Stimulated activated CD8-positive, alpha-beta memory T cell treated with anti-CD3 and anti-CD28 coated beads, Interleukin-12 subunit alpha, Interleukin-12 subunit beta, amount 100 ng/mL, for 1 hour (primary cell): ENCODE measurements around the gene POLR3A.

Experiments used
- DNase-seq: peaks from one replicate; pipeline ENCODE4 v3.0.0-alpha.2; 2020; ENCODE audit warnings: low read depth

The POLR3A gene

DNA sequence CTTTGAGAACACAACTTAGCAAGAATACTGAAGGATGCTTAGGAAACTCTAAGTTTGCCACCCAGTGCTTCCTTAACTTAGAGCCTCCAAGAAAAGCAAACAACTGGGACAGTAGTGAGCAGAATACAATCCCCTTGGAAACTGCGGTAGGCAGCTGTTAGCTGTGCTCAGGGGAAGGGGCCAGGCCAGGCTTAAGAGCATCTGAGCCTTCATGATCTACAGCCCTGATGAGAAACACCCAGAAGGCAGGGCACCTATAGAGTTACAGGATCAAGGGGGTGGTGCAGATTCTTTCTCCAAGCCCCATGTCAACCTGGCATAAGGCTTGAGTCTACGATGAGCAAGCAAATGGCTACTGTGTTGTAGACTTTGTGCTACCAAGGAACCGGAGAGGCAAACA, 51.4 kb downstream of the POLR3A start:
- no peak for DNase-seq

DNA sequence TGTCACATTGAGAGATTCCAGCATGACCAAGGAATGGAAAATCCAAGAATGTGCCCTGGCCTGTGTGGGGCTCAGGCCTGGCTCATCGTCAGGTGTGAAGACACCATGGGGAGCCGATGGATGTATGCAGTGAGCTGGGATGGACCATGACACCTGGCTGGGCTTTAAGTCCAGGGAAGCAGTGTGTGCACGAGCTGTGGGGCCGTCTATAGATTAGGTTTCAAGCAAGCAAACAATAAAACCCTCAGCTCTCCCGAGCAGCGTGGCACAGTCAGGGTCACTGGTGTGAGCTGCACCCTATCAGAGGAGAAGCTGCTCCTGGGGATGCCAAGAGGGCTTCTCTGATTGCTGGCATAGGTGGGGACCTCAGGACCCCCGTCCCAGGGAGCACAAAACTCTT, 52.3 kb downstream of the POLR3A start:
- no peak for DNase-seq

DNA sequence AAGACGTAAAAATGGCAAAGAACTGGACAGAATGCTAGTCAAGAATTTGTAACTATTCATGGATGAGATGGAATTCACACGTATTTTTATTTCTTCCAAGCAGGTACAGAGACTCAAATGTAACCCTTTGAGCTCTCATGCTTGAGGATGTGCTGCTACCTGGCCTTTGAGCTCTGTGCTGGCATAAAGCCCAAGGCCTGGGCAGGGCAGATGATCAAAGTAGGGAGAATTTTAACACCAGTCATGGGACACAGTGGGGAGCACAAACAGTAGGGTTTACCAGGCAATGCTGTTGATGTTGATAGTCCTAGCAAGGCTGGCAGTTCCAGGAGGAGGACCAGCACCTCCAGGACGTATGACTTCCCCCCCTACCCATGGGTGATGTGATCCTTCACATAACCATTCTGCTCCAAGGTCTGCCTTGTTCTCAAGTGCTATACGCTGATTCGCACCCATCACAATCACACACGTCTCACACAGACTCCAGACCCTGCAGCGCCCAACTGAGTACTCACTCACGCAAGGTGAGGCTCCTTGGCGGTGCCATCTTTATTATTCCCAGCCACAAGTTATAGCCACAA, 54.1 kb downstream of the POLR3A start:
- no peak for DNase-seq

DNA sequence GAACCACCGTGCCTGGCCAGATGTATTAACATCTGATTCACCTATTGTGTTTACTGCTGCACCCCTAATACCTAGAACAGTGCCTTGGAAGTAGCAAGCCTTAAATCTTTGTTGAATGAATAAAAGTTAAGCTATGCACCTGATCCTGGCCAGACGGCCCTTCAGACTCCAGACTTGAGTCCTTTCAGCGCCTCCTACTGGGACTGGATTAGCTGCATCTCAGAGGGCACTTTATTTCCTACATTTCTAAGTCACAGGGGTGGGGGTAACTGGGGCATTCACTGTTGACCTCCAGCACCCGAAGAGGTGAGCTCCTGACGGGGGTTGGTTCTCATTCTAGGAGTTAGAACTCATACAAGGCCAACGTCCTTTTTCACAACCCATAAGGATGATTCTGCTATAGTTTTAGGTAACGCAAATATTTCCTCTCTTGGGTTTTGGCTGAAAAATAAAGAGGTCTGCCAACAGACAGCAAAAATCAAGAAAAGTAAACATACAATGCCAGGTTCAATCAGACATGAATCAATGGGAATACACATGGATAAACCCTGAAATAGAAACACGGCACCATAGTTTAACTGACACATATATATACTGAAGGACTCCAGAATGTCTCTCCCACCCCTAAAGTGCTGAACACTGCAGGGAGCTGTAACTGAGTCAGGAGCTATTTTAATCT, 54.8 kb downstream of the POLR3A start:
- DNase-seq: no peak

DNA sequence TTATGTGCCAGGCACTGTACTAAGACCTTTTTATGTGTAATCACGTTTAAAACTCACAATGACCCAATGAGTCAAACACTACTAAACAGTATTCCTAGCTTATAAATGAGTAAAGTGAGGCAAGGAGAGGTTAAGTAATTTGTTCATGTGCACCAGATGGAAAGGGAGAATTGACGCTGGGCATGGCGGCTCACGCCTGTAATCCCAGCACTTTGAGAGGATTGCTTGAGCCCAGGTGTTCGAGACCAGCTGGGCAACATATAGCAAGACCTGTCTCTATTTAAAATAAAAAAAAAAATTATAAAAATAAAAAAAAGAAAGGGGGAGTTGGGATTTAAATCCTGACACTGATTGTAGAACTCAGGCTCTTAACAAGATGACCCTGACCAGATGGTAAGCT, 56.0 kb downstream of the POLR3A start:
- no peak for DNase-seq

DNA sequence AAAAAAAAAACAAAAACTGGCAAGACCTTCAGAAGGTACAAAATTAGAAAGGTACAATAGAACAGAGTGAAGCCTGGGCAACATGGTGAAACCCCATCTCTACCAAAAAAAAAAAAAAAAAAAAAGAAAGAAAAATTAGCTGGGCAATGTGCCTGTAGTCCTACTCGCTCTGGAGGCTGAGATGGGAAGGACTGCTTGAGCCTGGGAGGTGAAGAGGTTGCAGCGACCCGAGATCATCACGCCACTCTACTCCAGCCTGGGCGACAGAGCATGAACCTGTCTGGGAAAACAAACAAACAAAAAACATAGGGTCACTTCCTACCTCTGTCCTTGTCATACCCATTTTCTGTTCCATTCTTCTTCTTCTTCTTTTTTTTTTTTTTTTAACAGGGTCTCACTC, 57.2 kb downstream of the POLR3A start:
- no peak for DNase-seq

DNA sequence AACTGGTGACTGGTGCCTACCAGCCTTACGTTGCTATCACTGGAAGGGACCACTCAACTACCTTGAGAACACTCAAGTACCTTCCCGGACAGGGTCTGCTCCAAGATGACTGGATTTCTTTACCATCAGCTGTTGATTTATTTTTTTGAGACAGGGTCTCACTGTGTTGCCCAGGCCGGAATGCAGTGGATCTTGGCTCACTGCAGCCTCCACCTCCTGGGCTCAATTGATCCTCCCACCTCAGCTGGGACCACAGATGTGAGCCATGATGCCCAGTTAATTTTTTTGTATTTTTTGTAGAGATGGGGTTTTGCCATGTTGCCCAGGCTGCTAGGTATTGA, 57.5 kb downstream of the POLR3A start:
- DNase-seq: no peak

DNA sequence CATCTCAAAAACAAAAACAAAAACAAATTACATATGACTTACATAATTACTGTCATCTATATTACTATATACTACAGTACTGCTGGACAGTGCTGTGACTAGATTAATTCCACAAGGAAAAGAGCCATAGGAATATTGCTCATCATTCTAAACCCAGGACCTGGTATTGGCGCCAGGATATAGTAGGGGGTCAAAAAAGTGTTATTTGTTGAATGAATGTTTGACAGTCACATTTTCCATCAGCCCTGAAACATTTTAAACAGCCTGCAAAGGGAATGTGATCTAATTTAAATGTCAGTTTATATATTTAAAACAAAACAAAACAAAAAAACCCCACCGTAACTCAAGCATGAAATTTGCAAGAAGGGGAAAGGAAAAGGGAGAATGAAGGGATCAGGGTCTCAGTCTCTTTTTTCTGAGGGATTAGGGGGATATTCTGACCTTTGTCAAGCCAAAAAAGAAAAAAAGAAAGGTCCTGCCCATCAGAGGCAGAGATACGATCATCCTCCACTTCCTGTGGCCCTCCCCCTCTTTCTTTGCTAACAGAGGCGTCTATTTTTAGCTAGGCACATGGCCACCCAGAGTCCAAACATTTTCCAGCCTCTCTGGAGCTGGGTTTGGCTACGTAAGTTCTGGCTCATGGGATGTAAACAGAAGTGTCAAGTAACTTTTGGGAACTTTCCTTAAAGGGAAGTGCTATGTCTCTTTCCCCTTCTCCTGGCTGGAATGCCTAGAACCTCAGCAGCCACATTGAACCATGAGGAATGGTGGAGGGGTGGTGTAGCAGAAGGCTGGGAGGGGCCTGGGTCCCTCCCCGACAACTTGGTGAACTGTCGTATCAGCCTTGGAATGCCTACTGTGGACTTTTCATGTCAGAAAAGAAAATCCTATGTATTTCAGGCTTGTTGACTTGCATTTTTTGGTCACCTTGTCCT, 58.2 kb downstream of the POLR3A start:
- DNase-seq: no peak

DNA sequence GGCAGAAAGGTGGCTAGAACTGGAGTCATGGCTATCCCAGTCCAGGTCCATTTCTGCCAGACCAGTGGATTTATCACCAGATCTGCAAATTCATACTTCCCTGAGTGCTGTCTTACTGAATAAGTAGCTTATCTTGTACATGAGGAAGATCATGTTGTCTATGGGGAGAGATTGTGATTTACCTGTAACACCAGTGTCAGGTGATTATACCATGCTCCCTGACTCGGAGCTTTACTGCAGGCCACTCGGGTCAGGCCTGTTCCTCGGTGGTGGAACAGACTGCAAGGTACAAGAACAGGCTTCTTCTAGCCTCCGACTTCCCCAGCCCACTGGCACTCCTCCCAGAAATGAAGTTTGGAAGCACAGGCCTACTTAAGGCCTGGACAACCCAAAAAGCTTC, 60.2 kb downstream of the POLR3A start:
- no peak for DNase-seq

DNA sequence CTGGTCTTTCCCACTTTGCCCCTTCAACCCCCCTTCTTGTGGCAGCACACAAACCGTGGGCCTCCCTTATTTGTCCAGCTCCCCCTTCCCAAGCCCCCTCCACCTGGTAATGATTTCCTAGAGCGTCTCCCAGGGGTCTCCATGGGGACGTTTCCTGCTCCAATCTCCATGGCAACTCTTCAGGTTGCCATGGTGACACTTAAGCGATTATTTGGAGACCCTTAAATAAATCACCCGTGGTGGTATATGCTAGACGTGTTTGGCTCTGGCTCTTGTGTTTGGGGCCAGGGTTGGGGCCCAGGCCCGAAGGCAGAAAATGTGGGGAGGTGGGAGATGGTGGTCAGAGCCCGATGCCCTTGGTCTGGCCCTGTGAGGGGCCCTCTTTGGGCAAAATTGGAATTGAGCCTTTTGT, 61.7 kb downstream of the POLR3A start:
- no peak for DNase-seq

DNA sequence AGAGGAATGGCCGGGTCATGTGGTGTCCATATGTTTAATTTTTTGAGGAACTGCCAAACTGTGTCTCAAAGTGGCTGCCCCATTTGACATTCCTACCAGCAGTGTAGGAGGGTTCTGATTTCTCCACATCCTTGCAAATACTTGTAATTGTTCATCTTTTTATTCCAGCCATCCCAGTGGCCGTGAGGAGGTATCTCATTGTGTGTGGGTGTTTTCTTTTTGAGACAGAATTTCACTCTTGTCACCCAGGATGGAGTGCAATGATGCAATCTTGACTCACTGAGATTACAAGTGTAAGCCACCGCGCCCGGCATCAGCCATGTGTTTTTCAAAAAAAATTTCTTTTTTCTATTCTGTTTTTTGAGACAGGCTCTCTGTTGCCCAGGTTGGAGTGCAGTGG, 64.0 kb downstream of the POLR3A start:
- DNase-seq: no peak

DNA sequence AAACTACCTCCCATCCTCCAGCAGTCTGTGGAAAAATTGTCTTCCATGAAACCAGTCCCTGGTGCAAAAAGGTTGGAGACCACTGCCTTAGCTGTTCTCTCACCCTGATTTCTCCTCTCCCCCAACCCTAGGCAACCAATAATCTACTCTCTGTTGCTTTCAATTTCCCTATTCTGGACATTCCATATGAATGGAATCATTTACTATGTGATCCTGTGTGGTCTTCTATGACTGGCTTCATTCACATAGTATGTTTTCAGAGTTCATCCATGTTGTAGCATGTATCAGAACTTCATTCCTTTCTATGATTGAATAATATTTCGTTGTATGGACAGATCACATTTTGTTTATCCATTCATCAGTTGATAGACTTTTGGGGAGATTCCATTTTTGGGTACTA, 64.5 kb downstream of the POLR3A start:
- DNase-seq: no peak

DNA sequence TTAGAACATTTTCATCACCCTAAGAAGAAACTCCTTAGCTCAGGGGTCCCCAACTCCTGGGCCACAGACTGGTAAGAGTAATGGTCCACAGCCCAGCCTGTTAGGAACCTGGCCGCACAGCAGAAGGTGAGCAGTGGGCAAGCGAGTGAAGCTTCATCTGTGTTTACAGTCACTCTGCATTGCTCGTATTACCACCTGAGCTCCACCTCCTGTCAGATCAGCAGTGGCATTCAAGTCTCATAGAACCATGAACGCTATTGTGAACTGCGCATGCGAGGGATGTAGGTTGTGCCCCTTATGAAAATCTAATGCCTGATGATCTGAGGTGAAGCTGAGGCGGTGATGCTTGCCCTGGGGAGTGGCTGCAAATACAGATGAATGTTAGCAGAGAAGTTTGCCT, 65.4 kb downstream of the POLR3A start:
- no peak for DNase-seq

DNA sequence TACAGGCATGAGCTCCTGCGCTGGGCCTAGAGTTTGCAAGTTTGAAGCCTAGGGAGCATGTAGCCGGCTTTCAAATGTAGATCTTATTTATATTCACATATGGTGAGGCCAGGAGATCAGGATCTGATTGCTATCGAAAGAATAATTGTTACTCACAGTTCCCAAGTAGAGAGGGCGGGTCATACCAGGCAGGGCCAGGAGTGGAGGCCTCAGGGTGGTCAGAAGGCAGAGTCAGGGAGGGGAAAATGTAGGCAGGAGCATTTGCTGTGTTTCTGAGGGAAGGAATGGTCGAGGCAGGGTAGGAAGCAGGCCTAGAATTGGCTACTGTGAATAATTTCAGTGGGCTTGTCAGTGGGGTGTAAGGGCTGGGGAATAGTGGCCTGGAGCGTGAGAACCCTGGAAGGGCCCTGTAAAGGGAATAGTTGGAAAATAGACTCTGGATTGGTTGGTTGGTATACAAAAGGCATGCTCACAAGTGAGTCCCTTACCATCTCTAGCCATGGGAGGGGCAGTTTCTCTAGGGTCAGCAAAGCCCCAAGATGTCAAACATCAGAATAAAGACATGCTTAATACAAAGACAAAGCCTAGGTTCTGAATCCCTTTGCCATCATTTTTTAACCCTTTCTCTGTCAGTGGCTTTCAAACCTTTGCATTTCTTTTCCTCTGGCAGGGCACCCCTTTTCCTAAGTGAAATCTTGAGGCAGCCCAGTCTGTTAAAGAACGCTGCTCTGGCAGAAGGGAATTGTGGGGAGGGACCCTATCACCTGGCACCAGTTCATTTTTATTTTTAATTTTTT, 66.8 kb downstream of the POLR3A start:
- DNase-seq: no peak

DNA sequence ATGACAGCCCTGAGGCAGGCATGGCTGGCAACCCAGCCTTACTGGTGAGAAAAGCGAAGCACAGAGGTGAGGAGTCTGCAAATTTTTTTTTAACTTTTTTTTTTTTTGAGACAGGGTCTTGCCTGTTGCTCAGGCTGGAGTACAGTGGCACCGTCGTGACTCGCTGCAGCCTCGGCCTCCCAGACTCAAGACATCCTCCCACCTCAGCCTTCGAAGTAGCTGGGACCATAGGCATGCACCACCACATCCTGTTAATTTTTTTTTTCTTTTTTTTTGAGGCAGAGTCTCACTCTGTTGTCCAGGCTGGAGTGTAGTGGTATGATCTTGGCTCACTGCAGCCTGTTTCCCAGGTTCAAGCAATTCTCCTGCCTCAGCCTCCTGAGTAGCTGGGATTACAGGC, 67.6 kb downstream of the POLR3A start:
- no peak for DNase-seq

DNA sequence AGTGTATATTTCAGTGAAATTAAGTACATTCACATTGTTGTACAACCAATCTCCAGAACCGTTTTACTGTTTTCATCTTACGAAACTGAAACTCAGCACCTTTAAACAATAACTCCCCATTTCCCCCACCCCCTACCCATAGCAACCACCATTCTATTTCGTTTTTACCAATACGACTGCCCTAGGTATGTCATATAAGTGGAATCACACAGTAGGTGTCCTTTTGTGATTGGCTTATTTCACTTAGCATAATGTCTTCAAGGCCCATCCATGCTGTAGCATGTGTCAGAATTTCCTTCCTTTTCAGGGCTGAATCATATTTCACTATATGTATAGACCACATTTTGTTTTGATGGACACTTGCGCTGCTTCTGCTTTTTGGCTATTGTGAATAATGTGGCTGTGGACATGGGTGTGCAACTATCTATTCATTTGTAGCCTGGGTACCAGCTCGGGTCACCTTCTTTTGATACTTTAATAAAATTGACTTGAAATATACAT, 68.4 kb downstream of the POLR3A start:
- no peak for DNase-seq

DNA sequence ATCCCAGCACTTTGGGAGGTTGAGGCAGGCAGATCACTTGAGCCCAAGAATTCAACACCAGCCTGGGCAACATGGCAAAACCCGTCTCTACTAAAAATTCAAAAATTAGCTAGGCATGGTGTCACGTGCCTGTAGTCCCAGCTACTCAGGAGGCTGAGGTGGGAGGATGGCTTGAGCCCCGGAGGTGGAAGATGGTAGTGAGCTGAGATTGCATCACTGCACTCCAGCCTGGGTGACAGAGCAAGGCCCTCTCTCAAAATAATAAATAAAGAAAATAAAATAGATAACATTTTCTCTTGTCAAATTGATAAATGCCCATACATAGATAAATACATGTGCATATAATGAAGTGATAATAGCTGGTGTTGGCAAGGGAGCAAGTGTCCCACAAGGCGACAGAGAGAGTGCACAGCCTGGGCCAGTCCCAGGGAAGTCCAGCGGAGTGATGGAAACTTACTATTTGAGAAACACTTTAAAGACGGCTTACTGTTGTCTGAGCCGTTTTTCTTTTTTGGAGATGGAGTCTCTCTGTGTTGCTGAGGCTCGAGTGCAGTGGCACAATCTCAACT, 69.3 kb downstream of the POLR3A start:
- DNase-seq: no peak

DNA sequence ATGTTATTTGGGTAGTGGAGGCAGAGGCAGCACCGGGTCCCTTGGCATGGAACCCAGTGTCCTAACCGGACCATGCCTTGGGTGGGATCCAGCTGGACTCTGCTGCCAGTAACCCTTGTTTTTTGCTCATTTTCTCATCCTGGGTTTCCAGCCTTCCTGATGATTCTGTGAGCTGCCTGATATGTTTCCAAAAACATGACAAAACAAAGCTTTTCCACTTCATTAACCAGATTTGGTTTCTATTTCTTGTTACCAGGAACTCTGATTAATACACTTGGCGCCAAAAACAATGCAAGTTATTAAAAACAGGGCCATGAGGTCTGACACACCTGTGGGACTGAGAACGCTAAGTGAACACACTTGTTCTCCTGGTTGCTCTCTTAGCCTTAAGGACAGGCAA, 69.9 kb downstream of the POLR3A start:
- DNase-seq: no peak

DNA sequence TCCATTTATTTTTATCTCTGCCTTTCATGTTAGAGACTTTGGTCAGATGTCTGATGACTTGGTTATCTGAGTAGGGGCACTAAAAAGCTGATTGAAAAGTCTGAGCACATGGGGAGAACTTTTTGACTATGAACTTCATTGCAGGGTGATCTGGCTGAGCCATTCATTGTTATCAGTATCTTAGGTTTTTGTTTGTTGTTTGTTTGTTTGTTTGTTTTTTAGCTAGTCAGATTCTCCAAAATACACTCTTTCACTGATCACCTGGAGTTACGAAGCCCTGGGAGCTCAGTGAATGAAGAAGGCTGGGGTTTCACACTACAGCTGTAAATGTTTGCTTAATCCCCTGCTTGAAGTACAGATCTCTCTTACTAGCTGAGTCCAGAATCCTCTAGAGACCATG, 74.2 kb downstream of the POLR3A start:
- no peak for DNase-seq

DNA sequence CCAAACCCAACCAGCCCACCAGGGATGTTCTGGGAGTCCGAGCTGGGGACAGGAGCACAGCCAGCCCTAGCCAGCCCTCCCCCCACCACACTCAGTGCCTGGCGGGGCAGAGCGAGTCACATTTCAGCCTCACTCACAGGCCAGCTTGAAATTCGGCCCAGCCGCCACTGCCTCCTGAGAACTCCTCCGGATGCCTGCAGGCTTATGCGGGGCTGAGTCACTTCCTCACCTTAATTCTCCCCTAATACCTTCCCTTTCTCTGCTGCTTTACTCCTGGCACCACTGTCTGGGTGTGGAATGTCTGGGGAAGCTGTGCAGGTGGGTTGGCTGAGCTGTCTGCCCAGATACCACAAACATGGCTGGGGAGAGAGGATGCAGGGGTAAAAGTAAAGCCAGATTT, 80.1 kb downstream of the POLR3A start:
- DNase-seq: no peak

DNA sequence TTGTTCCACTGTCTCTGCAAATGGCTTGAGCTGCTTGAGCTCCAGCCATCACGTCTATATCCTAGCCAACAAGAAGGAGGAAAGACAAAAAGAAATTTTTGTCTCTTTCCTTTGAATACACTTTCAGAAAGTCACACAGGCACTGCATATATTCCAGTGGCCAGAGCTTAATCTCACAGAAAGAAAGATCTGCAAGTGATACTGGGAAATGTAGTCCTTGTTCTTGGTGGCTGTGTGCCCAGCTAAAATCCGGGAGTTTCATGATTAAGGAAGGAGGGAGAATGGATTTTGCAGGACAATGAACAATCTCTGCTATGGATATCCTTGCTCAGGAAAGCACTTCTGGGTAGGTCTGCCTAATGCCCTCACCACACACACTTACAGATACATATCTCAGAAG, 83.2 kb downstream of the POLR3A start:
- no peak for DNase-seq

DNA sequence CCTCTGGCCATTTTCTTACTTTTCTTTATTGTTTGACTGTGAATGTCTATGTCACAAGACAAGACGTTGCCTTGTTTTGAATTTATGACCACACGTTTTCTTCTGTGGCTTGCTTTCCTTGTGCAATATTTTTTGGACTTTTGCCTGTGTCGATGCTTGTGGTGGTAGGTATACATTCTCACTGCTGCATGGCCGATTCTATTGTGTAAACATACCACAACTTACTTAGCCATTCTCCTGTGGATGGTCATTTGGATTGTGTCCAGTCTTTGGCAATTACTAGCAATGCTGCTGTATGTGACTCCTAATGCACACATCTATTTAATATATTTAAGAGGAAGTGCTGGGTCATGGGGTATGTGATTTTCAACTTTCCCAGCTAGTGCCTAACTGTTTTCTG, 84.8 kb downstream of the POLR3A start:
- DNase-seq: no peak
